ENCODE data around the gene ANG.

ANG gene

DNA sequence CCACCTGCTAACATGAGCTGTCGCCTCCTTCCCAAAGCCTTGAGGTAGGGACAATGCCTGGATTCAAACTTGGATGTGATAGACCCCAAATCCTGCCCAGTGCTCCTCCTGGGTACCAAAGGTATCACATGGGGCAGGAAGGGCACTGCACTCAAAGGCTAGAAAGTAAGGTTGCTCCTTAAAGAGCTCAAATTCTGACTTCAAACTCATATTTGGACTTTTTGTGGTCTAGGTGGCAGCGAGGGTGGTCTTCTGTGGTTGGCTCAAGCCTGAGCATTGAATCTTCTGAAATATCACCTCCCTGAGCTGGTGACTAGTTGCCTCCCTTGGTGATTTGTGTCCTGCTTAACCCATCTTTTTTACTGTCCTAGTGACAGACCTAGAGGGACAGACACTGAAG, 12.5 kb upstream of the ANG start:
- no peak overlapping the region for H3K4me3 ChIP-seq (replicated peaks; ENCODE audit: low read depth, low read length)
- no peak for DNase-seq (ENCODE audit: extremely low read depth, low read depth)
- no peak for TF ChIP-seq CTCF (IDR thresholded peaks at IDR 0.05; ENCODE audit: low read depth, low read length, missing control alignments)

DNA sequence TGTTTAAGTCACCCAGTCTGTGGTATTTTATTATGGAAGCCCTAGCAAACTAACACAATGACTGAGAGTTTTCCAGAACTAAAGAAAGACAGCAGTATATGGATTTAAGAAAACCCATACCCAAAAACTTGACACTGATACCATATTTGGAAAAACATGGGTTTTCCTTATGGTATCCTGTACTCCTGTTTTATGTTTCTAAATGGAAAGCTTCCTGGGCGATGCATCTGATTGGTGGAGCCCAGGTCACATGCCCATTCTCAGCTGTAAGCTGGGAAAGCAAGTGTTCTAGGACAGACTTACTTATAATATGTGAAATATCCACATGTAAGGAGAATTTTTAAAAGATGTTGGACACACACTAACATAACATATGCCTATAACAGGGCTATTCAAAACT, 8.7 kb upstream of the ANG start:
- TF ChIP-seq CTCF (IDR thresholded peaks at IDR 0.05; ENCODE audit: low read depth, low read length, missing control alignments), result no peak
- no peak for DNase-seq (ENCODE audit: extremely low read depth, low read depth)
- H3K4me3 ChIP-seq (replicated peaks; ENCODE audit: low read depth, low read length), result no peak overlapping the region

GRCh38 chr14:20680363-20680762, 8.2 kb upstream of the ANG start:
- no peak for DNase-seq (ENCODE audit: extremely low read depth, low read depth)
- TF ChIP-seq CTCF (IDR thresholded peaks at IDR 0.05; ENCODE audit: low read depth, low read length, missing control alignments), result no peak
- H3K4me3 ChIP-seq (replicated peaks; ENCODE audit: low read depth, low read length), result peak overlapping the region; percentile 82

- no peak for DNase-seq (ENCODE audit: extremely low read depth, low read depth)
- H3K4me3 ChIP-seq (replicated peaks; ENCODE audit: low read depth, low read length), result peak overlapping the region; percentile 82
- TF ChIP-seq CTCF (IDR thresholded peaks at IDR 0.05; ENCODE audit: low read depth, low read length, missing control alignments), result no peak
Observed at GRCh38 chr14:20680843-20681347, 7.7 kb upstream of the ANG start.

GRCh38 chr14:20681348-20682126, 7.0 kb upstream of the ANG start:
- no peak for TF ChIP-seq CTCF (IDR thresholded peaks at IDR 0.05; ENCODE audit: low read depth, low read length, missing control alignments)
- DNase-seq (ENCODE audit: extremely low read depth, low read depth), result peak; percentile 84

DNA sequence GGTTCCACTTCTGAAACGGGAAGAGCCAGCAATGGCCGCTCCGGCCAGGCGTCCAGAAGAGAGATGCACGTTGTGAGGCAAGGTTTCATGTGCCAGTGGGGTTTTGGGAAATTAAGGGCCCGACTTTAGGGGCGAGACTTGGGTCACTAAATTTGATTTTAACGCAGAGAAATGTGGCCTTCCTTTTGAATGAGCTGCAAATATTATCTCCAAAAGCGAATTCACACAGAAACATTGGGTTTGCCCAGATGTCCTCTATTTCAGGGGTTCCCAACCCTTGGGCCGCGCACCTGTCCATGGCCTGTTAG, 6.5 kb upstream of the ANG start:
- peak overlapping the region; percentile 82 for H3K4me3 ChIP-seq (replicated peaks; ENCODE audit: low read depth, low read length)
- no peak for TF ChIP-seq CTCF (IDR thresholded peaks at IDR 0.05; ENCODE audit: low read depth, low read length, missing control alignments)
- no peak for DNase-seq (ENCODE audit: extremely low read depth, low read depth)

More at GRCh38 chr14:20681348-20682126, 7.0 kb upstream of the ANG start:
- H3K4me3 ChIP-seq (replicated peaks; ENCODE audit: low read depth, low read length), result peak overlapping the region; percentile 82
